WTC11 (cell line): ENCODE data around the gene TAF13. TPM values are rescaled to one million over a fixed set of nuclear protein-coding genes. Genes with fewer than 3 reads are reported as not detected.

Experiments used
- ATAC-seq: fragments of 200-7000 bp; cut with Tn5 transposase; 2 replicates; pipeline ENCODE4 v1.10.0; 2021; ENCODE audit warnings: mild to moderate bottlenecking, moderate library complexity
- CTCF ChIA-PET: fragments of 300-600 bp; sonication (Branson Sonifier 250); formaldehyde crosslinking; loops from one replicate; lab custom pipeline; 2021; ENCODE audit warnings: antibody characterized with exemption; lab: Charles Lee
- POLR2A ChIA-PET: fragments of 350-600 bp; sonication (Branson Sonifier 250); formaldehyde crosslinking; loops from one replicate; lab custom pipeline; 2021; ENCODE audit warnings: antibody characterized with exemption; lab: Charles Lee
- DNase-seq: peaks from one replicate; pipeline ENCODE4 v3.0.0; 2021; ENCODE audit warnings: low spot score
- H3K27ac Mint-ChIP-seq: 2 replicates; pipeline ENCODE4 v1.8.0; 2021; ENCODE audit warnings: mixed read lengths
- H3K27me3 Mint-ChIP-seq: 2 replicates; pipeline ENCODE4 v1.8.0; 2021; ENCODE audit warnings: low read depth, mild to moderate bottlenecking, moderate library complexity, mixed read lengths
- H3K36me3 Mint-ChIP-seq: 2 replicates; pipeline ENCODE4 v1.8.0; 2021; ENCODE audit warnings: mixed read lengths
- H3K4me1 Mint-ChIP-seq: 2 replicates; pipeline ENCODE4 v1.8.0; 2022; ENCODE audit warnings: mixed read lengths
- H3K4me3 Mint-ChIP-seq: 2 replicates; pipeline ENCODE4 v1.8.0; 2021; ENCODE audit warnings: mild to moderate bottlenecking, moderate library complexity, mixed read lengths
- H3K9me3 Mint-ChIP-seq: 2 replicates; pipeline ENCODE4 v1.8.0; 2021; ENCODE audit warnings: mixed read lengths
- ESRRA ChIP-seq: sonication (generic); formaldehyde crosslinking; IDR thresholded peaks from 2 replicates; pipeline ENCODE4 v1.8.1; 2022; ENCODE audit warnings: mild to moderate bottlenecking, missing genetic modification reagents, borderline replicate concordance
- IRF2 ChIP-seq: sonication (generic); formaldehyde crosslinking; IDR thresholded peaks from 2 replicates; pipeline ENCODE4 v1.8.0; 2022; ENCODE audit warnings: low read depth, missing genetic modification reagents, borderline replicate concordance
- KAT7 ChIP-seq: sonication (generic); formaldehyde crosslinking; IDR thresholded peaks from 2 replicates; pipeline ENCODE4 v1.8.1; 2023; ENCODE audit warnings: missing genetic modification reagents, mild to moderate bottlenecking, borderline replicate concordance
- MXD4 ChIP-seq: fragments of 250-450 bp; sonication (Bioruptor Pico); IDR thresholded peaks from 2 replicates; pipeline ENCODE4 v1.8.0; 2021; ENCODE audit warnings: mild to moderate bottlenecking, moderate library complexity, borderline replicate concordance
- NFATC4 ChIP-seq: fragments of 250-450 bp; sonication (Bioruptor Pico); IDR thresholded peaks from 2 replicates; pipeline ENCODE4 v1.9.0; 2021; ENCODE audit warnings: mild to moderate bottlenecking
- OVOL2 ChIP-seq: fragments of 250-450 bp; sonication (Bioruptor Pico); IDR thresholded peaks from 2 replicates; pipeline ENCODE4 v1.9.0; 2021; ENCODE audit warnings: mild to moderate bottlenecking, borderline replicate concordance
- RELA ChIP-seq: sonication (generic); formaldehyde crosslinking; IDR thresholded peaks from 2 replicates; pipeline ENCODE4 v1.8.1; 2022; ENCODE audit warnings: missing genetic modification reagents, mild to moderate bottlenecking, borderline replicate concordance
- ZBTB21 ChIP-seq: sonication (generic); formaldehyde crosslinking; IDR thresholded peaks from 2 replicates; pipeline ENCODE4 v1.8.1; 2023; ENCODE audit warnings: mild to moderate bottlenecking, missing genetic modification reagents, borderline replicate concordance
- ZNF219 ChIP-seq: sonication (generic); formaldehyde crosslinking; IDR thresholded peaks from 2 replicates; pipeline ENCODE4 v1.8.0; 2023; ENCODE audit warnings: missing genetic modification reagents, mild to moderate bottlenecking, borderline replicate concordance
- total RNA-seq: library from RNA; stranded (reverse); gene quantifications from 3 replicates; pipeline ENCODE4 v1.2.3, GENCODE V29; 2021
- TF ChIP-seq, protein P1 (sequence below): sonication (generic); formaldehyde crosslinking; IDR thresholded peaks from 2 replicates; pipeline ENCODE4 v1.8.1; 2023; ENCODE audit warnings: mild to moderate bottlenecking, missing genetic modification reagents, moderate library complexity
- TF ChIP-seq, protein P2 (sequence below): sonication (generic); formaldehyde crosslinking; IDR thresholded peaks from 2 replicates; pipeline ENCODE4 v1.8.0; 2022; ENCODE audit warnings: missing genetic modification reagents
- TF ChIP-seq, protein P3 (sequence below): fragments of 250-450 bp; sonication (Bioruptor Pico); IDR thresholded peaks from 2 replicates; pipeline ENCODE4 v2.1.2; 2022; ENCODE audit warnings: mild to moderate bottlenecking, moderate library complexity
- TF ChIP-seq, protein P4 (sequence below): sonication (generic); formaldehyde crosslinking; IDR thresholded peaks from 2 replicates; pipeline ENCODE4 v1.8.1; 2023; ENCODE audit warnings: mild to moderate bottlenecking, missing genetic modification reagents, moderate library complexity
- TF ChIP-seq, protein P5 (sequence below): sonication (generic); formaldehyde crosslinking; IDR thresholded peaks from 2 replicates; pipeline ENCODE4 v1.8.1; 2022; ENCODE audit warnings: missing genetic modification reagents, borderline replicate concordance
- TF ChIP-seq, protein P6 (sequence below): sonication (generic); formaldehyde crosslinking; conservative IDR thresholded peaks from 2 replicates; pipeline ENCODE4 v1.8.1; 2022; ENCODE audit warnings: mild to moderate bottlenecking, missing genetic modification reagents
- TF ChIP-seq, protein P7 (sequence below): fragments of 250-450 bp; sonication (Bioruptor Pico); IDR thresholded peaks from 2 replicates; pipeline ENCODE4 v1.9.0; 2021; ENCODE audit warnings: mild to moderate bottlenecking
- TF ChIP-seq, protein P8 (sequence below): fragments of 200-600 bp; IDR thresholded peaks from 2 replicates; pipeline ENCODE4 v1.8.0; 2022; ENCODE audit warnings: antibody characterized with exemption

The TAF13 gene
- total RNA-seq, 1 experiment from 2014 or later = 43.0 TPM

DNA sequence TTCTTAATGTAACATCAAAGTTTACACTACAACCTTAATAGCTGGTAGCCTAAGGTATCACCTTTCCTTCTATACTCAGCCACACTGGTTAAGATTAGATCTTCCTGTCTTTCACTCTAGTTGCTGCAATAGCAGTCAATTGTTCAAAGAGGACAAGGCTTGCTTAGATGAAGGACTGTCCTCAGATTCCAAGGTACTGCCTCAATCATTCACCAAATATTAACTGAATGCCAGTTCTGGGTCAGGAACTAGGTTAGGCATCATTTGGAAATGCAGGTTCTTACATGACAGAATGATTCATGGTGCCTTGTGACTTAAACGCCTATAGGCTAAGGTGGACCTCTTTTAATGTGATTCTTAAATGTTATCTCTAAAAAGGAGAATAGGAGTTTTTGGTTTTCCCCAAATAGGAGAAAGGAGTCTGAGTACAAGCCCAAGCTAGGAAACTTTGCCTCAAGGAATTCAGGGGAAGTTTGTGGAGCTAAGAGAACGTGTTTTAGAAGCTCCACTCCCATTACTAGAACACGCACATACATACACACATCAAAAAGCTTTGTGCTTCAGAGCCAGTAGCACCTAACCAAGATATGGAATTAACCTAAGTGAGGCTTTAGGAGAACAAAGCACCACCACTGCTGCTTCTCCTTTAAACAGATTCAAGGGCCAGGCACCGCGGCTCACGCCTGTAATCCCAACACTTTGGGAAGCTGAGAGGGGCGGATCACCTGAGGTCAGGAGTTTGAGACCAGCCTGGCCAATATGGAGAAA lies 25.4 kb downstream of the TAF13 start:
- TF ChIP-seq NFATC4 (CRISPR knock-in tag) = no peak
- TF ChIP-seq, protein P1, sequence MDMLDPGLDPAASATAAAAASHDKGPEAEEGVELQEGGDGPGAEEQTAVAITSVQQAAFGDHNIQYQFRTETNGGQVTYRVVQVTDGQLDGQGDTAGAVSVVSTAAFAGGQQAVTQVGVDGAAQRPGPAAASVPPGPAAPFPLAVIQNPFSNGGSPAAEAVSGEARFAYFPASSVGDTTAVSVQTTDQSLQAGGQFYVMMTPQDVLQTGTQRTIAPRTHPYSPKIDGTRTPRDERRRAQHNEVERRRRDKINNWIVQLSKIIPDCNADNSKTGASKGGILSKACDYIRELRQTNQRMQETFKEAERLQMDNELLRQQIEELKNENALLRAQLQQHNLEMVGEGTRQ (CRISPR knock-in tag) = no peak
- TF ChIP-seq, protein P2, sequence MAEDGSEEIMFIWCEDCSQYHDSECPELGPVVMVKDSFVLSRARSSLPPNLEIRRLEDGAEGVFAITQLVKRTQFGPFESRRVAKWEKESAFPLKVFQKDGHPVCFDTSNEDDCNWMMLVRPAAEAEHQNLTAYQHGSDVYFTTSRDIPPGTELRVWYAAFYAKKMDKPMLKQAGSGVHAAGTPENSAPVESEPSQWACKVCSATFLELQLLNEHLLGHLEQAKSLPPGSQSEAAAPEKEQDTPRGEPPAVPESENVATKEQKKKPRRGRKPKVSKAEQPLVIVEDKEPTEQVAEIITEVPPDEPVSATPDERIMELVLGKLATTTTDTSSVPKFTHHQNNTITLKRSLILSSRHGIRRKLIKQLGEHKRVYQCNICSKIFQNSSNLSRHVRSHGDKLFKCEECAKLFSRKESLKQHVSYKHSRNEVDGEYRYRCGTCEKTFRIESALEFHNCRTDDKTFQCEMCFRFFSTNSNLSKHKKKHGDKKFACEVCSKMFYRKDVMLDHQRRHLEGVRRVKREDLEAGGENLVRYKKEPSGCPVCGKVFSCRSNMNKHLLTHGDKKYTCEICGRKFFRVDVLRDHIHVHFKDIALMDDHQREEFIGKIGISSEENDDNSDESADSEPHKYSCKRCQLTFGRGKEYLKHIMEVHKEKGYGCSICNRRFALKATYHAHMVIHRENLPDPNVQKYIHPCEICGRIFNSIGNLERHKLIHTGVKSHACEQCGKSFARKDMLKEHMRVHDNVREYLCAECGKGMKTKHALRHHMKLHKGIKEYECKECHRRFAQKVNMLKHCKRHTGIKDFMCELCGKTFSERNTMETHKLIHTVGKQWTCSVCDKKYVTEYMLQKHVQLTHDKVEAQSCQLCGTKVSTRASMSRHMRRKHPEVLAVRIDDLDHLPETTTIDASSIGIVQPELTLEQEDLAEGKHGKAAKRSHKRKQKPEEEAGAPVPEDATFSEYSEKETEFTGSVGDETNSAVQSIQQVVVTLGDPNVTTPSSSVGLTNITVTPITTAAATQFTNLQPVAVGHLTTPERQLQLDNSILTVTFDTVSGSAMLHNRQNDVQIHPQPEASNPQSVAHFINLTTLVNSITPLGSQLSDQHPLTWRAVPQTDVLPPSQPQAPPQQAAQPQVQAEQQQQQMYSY (CRISPR knock-in tag) = no peak
- TF ChIP-seq KAT7 (CRISPR knock-in tag) = no peak
- no peak for TF ChIP-seq ESRRA (CRISPR knock-in tag)
- TF ChIP-seq OVOL2 (CRISPR knock-in tag) = no peak
- TF ChIP-seq ZNF219 = no peak
- no peak for TF ChIP-seq IRF2
- TF ChIP-seq, protein P3, sequence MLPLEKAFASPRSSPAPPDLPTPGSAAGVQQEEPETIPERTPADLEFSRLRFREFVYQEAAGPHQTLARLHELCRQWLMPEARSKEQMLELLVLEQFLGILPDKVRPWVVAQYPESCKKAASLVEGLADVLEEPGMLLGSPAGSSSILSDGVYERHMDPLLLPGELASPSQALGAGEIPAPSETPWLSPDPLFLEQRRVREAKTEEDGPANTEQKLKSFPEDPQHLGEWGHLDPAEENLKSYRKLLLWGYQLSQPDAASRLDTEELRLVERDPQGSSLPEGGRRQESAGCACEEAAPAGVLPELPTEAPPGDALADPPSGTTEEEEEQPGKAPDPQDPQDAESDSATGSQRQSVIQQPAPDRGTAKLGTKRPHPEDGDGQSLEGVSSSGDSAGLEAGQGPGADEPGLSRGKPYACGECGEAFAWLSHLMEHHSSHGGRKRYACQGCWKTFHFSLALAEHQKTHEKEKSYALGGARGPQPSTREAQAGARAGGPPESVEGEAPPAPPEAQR (CRISPR knock-in tag) = no peak
- TF ChIP-seq, protein P4, sequence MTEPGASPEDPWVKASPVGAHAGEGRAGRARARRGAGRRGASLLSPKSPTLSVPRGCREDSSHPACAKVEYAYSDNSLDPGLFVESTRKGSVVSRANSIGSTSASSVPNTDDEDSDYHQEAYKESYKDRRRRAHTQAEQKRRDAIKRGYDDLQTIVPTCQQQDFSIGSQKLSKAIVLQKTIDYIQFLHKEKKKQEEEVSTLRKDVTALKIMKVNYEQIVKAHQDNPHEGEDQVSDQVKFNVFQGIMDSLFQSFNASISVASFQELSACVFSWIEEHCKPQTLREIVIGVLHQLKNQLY = no peak
- Mint-ChIP-seq H3K36me3 (0 out of 2 replicates have a peak, but pooled peaks cover 4% of the 10 kb centered on the region), H3K27me3 (peaks cover 3% of the 10 kb centered on the region; the same call in 1 of the 2 replicates), H3K4me3 (no peak overlapping the region), H3K27ac (no peak overlapping the region), H3K9me3 (peaks cover 4% of the 10 kb centered on the region; the same call in 1 of the 2 replicates), H3K4me1 (no peaks in the 10 kb centered on the region)
- ATAC-seq = no peak
- DNase-seq = no peak
- ChIA-PET POLR2A (no interaction called here), CTCF (no interaction called here)

DNA sequence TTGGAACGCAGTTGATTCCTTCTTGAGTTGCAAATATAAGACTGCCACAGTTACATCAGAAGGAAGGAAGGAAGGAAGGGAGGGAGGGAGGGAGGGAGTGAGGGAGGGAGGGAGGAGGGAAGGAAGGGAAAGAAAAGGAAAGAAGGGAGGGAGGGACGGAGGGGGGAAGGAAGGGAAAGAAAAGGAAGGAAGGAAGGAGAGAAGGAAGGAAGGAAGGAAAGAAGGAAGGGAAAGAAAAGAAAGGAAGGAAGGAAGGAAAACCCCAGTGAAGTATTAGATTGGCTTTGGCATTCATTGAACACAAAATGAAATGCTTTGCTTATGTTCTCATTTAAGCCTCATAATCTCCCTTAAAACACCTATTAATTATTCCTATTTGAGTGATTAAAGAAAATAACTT lies 27.5 kb downstream of the TAF13 start:
- H3K36me3 Mint-ChIP-seq = 0 out of 2 replicates have a peak, but pooled peaks cover 4% of the 10 kb centered on the region
- peaks cover 4% of the 10 kb centered on the region; the same call in 1 of the 2 replicates for H3K9me3 Mint-ChIP-seq
- ChIA-PET CTCF (no interaction called here), POLR2A (no interaction called here)
- no peak for TF ChIP-seq IRF2
- TF ChIP-seq, protein P5, sequence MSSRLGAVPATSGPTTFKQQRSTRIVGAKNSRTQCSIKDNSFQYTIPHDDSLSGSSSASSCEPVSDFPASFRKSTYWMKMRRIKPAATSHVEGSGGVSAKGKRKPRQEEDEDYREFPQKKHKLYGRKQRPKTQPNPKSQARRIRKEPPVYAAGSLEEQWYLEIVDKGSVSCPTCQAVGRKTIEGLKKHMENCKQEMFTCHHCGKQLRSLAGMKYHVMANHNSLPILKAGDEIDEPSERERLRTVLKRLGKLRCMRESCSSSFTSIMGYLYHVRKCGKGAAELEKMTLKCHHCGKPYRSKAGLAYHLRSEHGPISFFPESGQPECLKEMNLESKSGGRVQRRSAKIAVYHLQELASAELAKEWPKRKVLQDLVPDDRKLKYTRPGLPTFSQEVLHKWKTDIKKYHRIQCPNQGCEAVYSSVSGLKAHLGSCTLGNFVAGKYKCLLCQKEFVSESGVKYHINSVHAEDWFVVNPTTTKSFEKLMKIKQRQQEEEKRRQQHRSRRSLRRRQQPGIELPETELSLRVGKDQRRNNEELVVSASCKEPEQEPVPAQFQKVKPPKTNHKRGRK = 0 out of 2 replicates have a peak, but pooled peaks have one; percentile 35
- H3K4me1 Mint-ChIP-seq = no peaks in the 10 kb centered on the region
- peaks cover 3% of the 10 kb centered on the region for H3K27me3 Mint-ChIP-seq
- H3K4me3 Mint-ChIP-seq = no peak overlapping the region
- ATAC-seq = no peak
- DNase-seq = no peak
- H3K27ac Mint-ChIP-seq = no peak overlapping the region

DNA sequence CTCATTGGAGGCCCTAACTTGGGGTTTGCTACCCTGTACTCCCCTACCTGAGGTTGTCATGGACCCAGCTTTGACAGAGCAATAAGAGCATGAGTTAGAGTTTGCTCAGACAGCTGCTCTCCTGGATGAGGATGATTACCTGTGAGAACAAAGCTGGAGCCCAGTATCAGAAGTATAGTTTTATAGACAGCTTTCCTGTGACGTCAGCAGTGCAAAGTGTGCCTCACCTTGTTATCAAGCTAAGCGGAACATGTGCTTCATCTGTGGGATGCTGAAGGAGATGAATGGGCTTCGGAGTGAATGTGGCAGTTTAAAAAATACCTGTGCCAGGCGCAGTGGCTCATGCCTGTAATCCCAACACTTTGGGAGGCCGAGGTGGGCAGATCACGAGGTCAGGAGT lies 28.5 kb downstream of the TAF13 start:
- ChIA-PET POLR2A (no interaction called here), CTCF (no interaction called here)
- Mint-ChIP-seq H3K27ac (no peak overlapping the region), H3K27me3 (no peaks in the 10 kb centered on the region; the same call in 1 of the 2 replicates), H3K9me3 (no peaks in the 10 kb centered on the region), H3K4me1 (0 out of 2 replicates have a peak, but pooled peaks cover 3% of the 10 kb centered on the region), H3K4me3 (no peak overlapping the region), H3K36me3 (no peaks in the 10 kb centered on the region)
- ATAC-seq (no peak), DNase-seq (no peak)
- TF ChIP-seq RELA (CRISPR knock-in tag) (no peak), MXD4 (no peak), ZBTB21 (CRISPR knock-in tag) (no peak)
- TF ChIP-seq, protein P6, sequence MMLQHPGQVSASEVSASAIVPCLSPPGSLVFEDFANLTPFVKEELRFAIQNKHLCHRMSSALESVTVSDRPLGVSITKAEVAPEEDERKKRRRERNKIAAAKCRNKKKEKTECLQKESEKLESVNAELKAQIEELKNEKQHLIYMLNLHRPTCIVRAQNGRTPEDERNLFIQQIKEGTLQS = no peak
- TF ChIP-seq, protein P7, sequence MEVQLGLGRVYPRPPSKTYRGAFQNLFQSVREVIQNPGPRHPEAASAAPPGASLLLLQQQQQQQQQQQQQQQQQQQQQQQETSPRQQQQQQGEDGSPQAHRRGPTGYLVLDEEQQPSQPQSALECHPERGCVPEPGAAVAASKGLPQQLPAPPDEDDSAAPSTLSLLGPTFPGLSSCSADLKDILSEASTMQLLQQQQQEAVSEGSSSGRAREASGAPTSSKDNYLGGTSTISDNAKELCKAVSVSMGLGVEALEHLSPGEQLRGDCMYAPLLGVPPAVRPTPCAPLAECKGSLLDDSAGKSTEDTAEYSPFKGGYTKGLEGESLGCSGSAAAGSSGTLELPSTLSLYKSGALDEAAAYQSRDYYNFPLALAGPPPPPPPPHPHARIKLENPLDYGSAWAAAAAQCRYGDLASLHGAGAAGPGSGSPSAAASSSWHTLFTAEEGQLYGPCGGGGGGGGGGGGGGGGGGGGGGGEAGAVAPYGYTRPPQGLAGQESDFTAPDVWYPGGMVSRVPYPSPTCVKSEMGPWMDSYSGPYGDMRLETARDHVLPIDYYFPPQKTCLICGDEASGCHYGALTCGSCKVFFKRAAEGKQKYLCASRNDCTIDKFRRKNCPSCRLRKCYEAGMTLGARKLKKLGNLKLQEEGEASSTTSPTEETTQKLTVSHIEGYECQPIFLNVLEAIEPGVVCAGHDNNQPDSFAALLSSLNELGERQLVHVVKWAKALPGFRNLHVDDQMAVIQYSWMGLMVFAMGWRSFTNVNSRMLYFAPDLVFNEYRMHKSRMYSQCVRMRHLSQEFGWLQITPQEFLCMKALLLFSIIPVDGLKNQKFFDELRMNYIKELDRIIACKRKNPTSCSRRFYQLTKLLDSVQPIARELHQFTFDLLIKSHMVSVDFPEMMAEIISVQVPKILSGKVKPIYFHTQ (CRISPR knock-in tag) = no peak
- TF ChIP-seq, protein P8, sequence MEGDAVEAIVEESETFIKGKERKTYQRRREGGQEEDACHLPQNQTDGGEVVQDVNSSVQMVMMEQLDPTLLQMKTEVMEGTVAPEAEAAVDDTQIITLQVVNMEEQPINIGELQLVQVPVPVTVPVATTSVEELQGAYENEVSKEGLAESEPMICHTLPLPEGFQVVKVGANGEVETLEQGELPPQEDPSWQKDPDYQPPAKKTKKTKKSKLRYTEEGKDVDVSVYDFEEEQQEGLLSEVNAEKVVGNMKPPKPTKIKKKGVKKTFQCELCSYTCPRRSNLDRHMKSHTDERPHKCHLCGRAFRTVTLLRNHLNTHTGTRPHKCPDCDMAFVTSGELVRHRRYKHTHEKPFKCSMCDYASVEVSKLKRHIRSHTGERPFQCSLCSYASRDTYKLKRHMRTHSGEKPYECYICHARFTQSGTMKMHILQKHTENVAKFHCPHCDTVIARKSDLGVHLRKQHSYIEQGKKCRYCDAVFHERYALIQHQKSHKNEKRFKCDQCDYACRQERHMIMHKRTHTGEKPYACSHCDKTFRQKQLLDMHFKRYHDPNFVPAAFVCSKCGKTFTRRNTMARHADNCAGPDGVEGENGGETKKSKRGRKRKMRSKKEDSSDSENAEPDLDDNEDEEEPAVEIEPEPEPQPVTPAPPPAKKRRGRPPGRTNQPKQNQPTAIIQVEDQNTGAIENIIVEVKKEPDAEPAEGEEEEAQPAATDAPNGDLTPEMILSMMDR = no peak
